Activated naive CD4-positive, alpha-beta T cell (primary cell): ENCODE measurements around the gene BPIFA2.
"Not testable (repeated sequence)": the region's sequence is repeated elsewhere in the genome, so short reads cannot be mapped to it uniquely, and the experiment has no call there.

Source experiments
- DNase-seq, 4 experiments: peaks; one replicate each; lab custom pipeline; 2025; lab: John Stamatoyannopoulos, UW

Gene BPIFA2

GRCh38 chr20:33167859-33168258 lies at the start of gene BPIFA2:
BPIFA2 (plus strand) TSS chr20:33168159; CDS start chr20:33169146, 987 bp downstream.
- no peak for DNase-seq

- DNase-seq: no peak
Measured at GRCh38 chr20:33119725-33120720, 47.9 kb upstream of the BPIFA2 start.

DNA sequence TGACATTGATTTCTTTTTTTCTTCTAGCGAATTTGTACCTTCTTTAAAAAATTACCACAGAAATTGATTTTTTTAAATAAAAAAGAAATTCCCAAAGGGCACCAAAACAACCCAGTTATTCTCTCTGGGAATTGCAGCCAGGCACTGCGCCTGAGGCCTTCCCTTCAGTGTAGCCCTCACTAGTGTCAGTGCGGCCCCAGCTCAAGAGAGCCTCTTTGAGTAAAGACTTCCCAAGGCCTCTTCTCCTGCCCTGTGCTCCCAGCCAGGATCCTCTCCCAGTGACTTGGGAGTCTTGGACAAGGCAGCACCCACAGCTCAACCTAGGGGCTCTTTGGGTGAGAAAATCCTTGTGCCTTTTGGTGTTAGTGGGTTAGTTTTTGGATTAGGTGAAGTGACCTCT lies 47.0 kb upstream of the BPIFA2 start:
- no peak for DNase-seq

- not testable (repeated sequence) for DNase-seq
Measured at GRCh38 chr20:33122297-33122696, 45.7 kb upstream of the BPIFA2 start.

DNA sequence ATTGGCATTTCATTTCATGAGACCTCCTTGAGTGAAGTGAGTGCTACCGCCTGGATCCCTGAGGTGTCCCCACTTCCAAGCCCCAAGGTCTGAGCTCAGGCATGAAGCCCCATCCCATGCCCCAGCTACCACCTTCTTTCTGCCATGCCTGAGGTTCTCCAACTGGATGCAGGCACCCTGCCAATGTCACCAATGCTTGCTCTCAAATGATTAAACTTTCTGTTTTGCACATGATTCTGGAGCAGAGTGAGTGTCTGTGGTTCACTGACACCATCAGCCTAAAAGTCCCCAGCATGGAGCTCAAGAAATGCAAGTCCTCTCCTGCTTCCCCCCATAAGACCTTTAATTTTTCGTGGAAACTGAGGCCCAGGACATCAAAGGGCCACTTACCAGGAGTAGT lies 43.7 kb upstream of the BPIFA2 start:
- DNase-seq: no peak

GRCh38 chr20:33124994-33125393 lies 43.0 kb upstream of the BPIFA2 start:
- no peak for DNase-seq

DNA sequence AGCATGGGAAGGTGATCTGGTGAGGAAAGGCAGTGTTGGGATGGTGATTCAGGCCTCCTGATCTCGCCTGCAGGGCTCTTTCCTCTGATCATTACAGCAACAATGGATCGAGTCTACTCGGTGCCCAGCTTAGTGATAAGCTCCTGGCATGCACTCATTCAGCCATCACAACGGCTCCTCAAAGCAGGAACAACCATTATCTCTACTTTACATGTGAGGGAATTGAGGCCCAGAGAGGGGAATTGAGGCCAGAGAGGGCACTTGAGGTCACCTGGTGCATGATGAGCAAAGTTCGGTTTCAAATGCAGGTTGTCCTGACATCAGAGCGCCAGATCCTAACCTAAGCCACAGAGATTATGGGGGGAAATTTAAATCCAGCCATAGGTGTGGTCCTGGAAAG lies 42.0 kb upstream of the BPIFA2 start:
- no peak for DNase-seq

- DNase-seq: no peak
Measured at GRCh38 chr20:33127422-33128097, 40.4 kb upstream of the BPIFA2 start.

GRCh38 chr20:33130568-33131061 lies 37.3 kb upstream of the BPIFA2 start:
- no peak for DNase-seq

DNA sequence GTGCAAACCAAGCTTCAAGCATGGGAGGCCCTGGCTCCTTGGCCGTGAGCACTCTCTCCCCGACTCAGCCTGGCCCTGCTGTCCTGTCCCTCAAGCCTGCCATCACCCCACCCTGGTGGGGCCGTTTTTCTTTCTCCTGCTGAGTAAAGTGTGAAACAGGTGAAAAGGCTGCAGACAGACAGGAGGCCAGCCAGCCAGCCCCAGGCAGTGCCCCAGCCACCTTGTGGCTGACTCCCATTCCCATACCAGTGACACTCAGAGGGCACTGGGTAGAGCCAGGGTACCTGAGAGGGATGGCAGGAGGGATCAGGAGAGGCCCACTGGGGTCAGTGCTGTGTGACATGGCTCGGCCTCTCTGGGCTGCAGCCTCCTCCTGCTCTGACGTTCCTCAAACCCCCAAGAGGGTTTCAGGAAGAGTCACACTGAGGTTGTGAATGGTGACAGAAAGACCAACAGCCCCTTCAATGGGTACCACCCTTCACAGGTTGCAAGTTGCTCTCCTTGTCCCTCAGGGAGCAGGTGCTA lies 35.9 kb upstream of the BPIFA2 start:
- no peak for DNase-seq

GRCh38 chr20:33132513-33133372 lies 35.2 kb upstream of the BPIFA2 start:
- no peak for DNase-seq

- DNase-seq: no peak
Measured at GRCh38 chr20:33133373-33133941, 34.5 kb upstream of the BPIFA2 start.

GRCh38 chr20:33137195-33137594 lies 30.8 kb upstream of the BPIFA2 start:
- DNase-seq: no peak

DNA sequence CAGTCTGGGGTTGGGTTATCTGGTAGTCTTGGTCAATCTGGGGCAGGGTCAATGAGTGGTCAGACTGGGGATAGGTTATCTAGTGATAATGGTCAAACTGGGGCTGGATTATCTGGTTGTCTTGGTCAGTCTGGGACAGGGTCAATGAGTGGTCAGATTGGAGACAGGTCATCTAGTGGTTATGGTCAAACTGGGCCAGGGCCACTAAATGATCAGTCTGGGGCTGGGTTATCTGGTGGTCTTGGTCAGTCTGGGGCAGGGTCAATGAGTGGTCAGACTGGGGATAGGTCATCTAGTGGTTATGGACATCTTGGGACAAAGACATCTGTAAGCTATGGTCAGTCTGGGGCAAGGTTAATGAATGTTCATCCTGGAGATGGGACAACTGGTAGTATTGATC lies 28.5 kb upstream of the BPIFA2 start:
- no peak for DNase-seq

DNA sequence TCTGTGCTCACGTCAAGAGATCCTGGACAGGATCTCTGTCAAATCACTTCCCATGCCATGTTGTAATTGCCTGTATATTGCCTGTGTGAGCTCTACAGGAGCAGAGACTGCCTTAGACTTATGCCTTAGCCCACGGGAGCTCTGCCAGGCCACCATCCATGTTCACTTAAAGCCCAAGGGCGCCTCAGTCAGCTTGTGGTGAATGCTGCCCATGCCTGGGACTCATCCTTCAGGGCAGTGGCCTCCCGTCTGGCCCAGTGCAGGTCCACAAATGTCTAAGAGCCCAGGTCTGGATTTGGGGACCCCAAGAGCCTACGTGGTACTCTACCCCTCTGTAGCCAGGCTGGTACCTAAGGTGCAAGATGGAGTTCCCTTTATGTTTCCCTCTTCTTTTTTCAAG lies 22.4 kb upstream of the BPIFA2 start:
- no peak for DNase-seq

- no peak for DNase-seq
Measured at GRCh38 chr20:33147299-33147698, 20.7 kb upstream of the BPIFA2 start.

GRCh38 chr20:33148040-33148439 lies 19.9 kb upstream of the BPIFA2 start:
- no peak for DNase-seq

DNA sequence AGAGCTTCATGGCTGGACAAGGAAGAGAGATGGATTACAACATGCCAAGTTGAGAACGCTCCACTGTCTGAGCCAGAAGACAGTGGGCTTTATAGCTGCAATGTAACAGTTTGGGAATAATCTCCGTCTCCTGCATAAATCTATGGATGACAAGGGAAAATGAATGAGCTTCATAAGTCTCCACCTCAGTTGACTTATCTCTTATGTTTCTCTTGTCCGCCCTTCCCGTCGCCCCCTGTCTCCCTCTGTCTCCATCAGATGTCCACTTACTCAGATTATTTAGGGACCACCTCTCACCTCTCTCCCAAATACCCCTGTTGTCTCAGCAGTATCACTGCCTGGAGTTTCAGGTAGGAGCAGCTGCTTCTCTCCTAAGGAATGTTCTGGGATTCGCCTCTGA lies 13.7 kb upstream of the BPIFA2 start:
- DNase-seq: no peak

DNA sequence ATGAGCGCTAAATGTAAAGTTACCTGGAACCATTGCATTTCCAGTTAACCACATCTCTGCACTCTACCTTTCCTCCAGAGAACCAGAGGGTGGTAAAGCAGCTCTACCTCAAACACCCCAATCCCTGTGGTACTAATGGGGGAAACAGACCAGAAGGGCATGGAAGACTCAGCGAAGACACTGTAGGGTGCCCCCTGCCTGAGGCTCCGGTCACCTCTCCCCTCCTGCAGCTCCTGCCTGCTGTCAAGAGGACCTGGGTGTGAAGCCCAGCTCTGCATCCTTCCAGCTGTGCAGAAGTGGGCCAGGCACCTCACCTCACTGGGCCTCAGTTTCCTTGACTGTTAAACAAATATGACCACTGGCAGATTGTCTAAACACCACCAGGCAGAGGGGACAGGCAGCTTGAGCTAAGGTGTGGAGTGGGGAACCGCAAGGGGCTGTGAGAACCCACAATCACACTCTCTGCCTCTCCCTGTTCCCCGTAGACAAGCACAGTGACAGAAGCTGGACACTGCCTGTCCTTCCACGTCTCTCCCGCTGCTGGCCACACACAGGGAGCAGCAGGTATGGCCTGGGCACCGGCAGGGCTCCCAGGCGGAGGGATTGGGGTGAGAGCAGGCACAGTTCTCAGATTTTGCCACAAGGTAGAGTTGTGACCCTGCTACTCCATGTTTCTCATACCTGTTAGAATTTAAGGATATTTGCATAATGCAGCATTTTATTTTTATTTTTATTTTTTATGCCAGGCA lies 9.1 kb upstream of the BPIFA2 start:
- no peak for DNase-seq

GRCh38 chr20:33159713-33160112 lies 8.2 kb upstream of the BPIFA2 start:
- no peak for DNase-seq

- DNase-seq: no peak
Measured at GRCh38 chr20:33160681-33161080, 7.3 kb upstream of the BPIFA2 start.
